Kidney (tissue), 14 donors: ENCODE results near the gene SHROOM1. TPM values are rescaled to one million over a fixed set of nuclear protein-coding genes. Genes with fewer than 3 reads are reported as not detected.
A peak's percentile ranks its signal among the peaks of the same experiment; 100 is the strongest.

Source experiments
- DNase-seq, 5 donors: peaks; one replicate each; pipeline ENCODE4 v3.0.0-alpha.2; 2013 to 2020
- FAIRE-seq: peaks from 2 replicates; lab custom pipeline; 2012; peaks lifted over from hg19 to GRCh38; lab: Jason Lieb, UNC
- H3K27ac ChIP-seq, 2 donors: one replicate each; pipeline ENCODE4 v1.7.0; 2013; ENCODE audit warnings: low read depth in 2 of 2, low read length in 2 of 2, inconsistent platforms in 1 of 2
- H3K27me3 ChIP-seq: one replicate; pipeline ENCODE4 v1.7.1; 2013; ENCODE audit warnings: low read length, inconsistent platforms; ENCODE audit not compliant: control insufficient read depth, insufficient read depth
- H3K36me3 ChIP-seq, 3 donors: one replicate each; pipeline versions ENCODE4 v1.7.0 to v1.7.1; 2013; ENCODE audit warnings: low read length in 3 of 3, control low read depth in 1 of 3, inconsistent platforms in 1 of 3; ENCODE audit not compliant: insufficient read depth in 3 of 3, control insufficient read depth in 2 of 3
- H3K4me1 ChIP-seq, 3 donors: one replicate each; pipeline versions ENCODE4 v1.7.0 to v1.7.1; 2013; ENCODE audit warnings: low read length in 3 of 3, inconsistent platforms in 1 of 3, low read depth in 1 of 3; ENCODE audit not compliant: control insufficient read depth in 2 of 3, insufficient read depth in 2 of 3
- H3K4me3 ChIP-seq, 3 donors: one replicate each; pipeline versions ENCODE4 v1.7.0 to v1.8.1; 2013; ENCODE audit warnings: low read length in 3 of 3, control low read depth in 1 of 3, inconsistent platforms in 1 of 3
- H3K9ac ChIP-seq, 3 donors: one replicate each; pipeline versions ENCODE4 v1.7.0 to v1.7.1; 2013; ENCODE audit warnings: low read length in 3 of 3, control low read depth in 1 of 3, inconsistent platforms in 1 of 3
- H3K9me3 ChIP-seq, 3 donors: one replicate each; pipeline versions ENCODE4 v1.7.0 to v1.7.1; 2013; ENCODE audit warnings: low read length in 3 of 3, control low read depth in 1 of 3, inconsistent platforms in 1 of 3; ENCODE audit not compliant: control insufficient read depth in 2 of 3, insufficient read depth in 1 of 3
- intact Hi-C: fragments of 100-400 bp; cut with DNase I; formaldehyde crosslinking; loops from one replicate; pipeline ENCODE4 v1.11.1; 2022
- polyA plus RNA-seq: library from polyadenylated mRNA; stranded (reverse); fragments of 350-450 nt; fragmentation: Illumina TruSeq; extraction: RNeasy Lipid Tissue Mini Kit (QIAGEN cat#74804); gene quantifications from one replicate; pipeline ENCODE4 v1.2.3, GENCODE V29; 2014; ENCODE audit warnings: low read depth, low replicate concordance; ENCODE audit not compliant: insufficient read depth
- total RNA-seq: library from RNA; stranded (reverse); fragmentation: NEBNext Ultra II Directional; extraction: Animal tissue kit (Norgen Biotek cat#: 25700); gene quantifications from one replicate; pipeline ENCODE4 v1.2.1, GENCODE V29; 2021
- TF ChIP-seq, protein P1 (sequence below): IDR thresholded peaks from 3 replicates; pipeline ENCODE4 v1.5.1; 2012; ENCODE audit warnings: mild to moderate bottlenecking, moderate library complexity, borderline replicate concordance; ENCODE audit not compliant: insufficient read depth; ENCODE audit errors: extremely low read depth
- donor health status: control.
- donor health status: control.
- donor health status: control.
- donor health status: control.
- donor health status: control.
- donor health status: DM: yes; HTN: yes; CAD: no.
- donor health status: Normal renal cell carcinoma (clear cell type).

The SHROOM1 gene
- total and polyA plus RNA-seq, 2 donors from 2014 or later = 7.8 to 13.4 TPM

- H3K36me3 ChIP-seq = no peaks in the 10 kb centered on the region
- H3K27me3 ChIP-seq = peaks cover 2% of the 10 kb centered on the region
- H3K4me1 ChIP-seq = peaks cover 0 to 13% (median 5%) of the 10 kb centered on the region in 3 donors
- DNase-seq = peak in 3 of 5 donors; percentile 44 to 62 (median 46)
- FAIRE-seq = no peak
- H3K9me3 ChIP-seq = no peaks in the 10 kb centered on the region
- no peak overlapping the region for H3K9ac ChIP-seq
- H3K27ac ChIP-seq = no peak overlapping the region
- TF ChIP-seq, protein P1, sequence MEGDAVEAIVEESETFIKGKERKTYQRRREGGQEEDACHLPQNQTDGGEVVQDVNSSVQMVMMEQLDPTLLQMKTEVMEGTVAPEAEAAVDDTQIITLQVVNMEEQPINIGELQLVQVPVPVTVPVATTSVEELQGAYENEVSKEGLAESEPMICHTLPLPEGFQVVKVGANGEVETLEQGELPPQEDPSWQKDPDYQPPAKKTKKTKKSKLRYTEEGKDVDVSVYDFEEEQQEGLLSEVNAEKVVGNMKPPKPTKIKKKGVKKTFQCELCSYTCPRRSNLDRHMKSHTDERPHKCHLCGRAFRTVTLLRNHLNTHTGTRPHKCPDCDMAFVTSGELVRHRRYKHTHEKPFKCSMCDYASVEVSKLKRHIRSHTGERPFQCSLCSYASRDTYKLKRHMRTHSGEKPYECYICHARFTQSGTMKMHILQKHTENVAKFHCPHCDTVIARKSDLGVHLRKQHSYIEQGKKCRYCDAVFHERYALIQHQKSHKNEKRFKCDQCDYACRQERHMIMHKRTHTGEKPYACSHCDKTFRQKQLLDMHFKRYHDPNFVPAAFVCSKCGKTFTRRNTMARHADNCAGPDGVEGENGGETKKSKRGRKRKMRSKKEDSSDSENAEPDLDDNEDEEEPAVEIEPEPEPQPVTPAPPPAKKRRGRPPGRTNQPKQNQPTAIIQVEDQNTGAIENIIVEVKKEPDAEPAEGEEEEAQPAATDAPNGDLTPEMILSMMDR = no peak
- intact Hi-C loops = no loop called here
- no peak overlapping the region for H3K4me3 ChIP-seq
Observed at GRCh38 chr5:132825033-132825833, 5.2 kb downstream of the SHROOM1 start.

DNA sequence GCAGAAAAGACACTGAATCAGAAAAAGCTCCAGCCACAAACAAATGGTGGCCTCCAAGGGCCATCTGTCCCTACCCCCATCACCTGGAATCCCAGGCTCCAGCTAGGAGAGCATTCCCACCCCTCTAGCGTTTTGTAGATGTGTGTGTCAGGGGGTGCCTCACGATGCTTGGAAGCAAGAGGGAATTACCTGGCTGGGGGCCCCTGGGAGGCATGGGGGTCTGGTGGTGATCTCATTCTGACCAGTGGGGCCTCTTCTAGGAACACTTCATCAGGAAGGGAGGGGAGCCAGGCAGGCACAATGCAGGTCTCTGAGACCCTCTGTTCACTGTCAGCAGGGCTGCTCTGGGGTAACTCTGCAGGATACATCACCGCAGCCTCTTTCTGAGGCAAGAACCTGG, 6.0 kb downstream of the SHROOM1 start:
- no peaks in the 10 kb centered on the region for H3K9me3 ChIP-seq
- DNase-seq (no peak), FAIRE-seq (no peak)
- TF ChIP-seq, protein P1 = no peak
- no peak overlapping the region for H3K27ac ChIP-seq
- peaks cover 0 to 9% (median 3%) of the 10 kb centered on the region in 3 donors for H3K4me1 ChIP-seq
- peaks cover 2% of the 10 kb centered on the region for H3K27me3 ChIP-seq
- H3K9ac ChIP-seq = no peak overlapping the region
- intact Hi-C loops = no loop called here
- no peak overlapping the region for H3K4me3 ChIP-seq
- H3K36me3 ChIP-seq = no peaks in the 10 kb centered on the region

DNA sequence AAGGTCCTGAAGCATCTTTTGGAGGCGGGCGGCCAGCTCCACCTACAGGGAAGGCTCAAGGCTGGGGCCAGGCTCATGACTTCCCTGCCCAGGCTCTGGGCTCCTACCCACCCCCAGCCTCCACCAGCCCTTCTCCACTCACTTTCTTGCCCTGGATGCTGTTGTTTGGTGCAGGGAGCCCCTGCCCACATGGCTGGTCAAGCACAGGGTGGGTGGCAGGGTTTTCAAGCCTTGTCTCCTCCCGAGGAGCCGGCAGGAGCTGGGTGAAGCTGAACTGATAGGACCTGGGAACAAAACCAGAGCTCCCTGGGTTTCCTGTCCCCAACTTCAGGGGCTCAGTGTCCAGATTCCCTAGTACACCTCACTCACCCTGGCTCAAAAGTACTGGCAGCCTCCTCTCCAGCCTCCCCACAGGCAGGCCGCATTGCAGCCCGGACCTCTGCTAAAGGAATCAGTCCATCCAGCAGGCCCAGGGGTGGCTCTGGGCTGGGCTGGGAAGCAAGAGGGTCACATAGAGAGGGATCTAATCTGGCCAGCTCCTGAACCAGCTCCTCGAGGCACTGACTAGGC, 6.9 kb downstream of the SHROOM1 start:
- Histone ChIP-seq H3K4me1 (peaks cover 0 to 5% (median 0%) of the 10 kb centered on the region in 3 donors), H3K4me3 (peak overlapping the region in 1 of 3 donors; percentile 39), H3K27me3 (no peaks in the 10 kb centered on the region), H3K27ac (no peak overlapping the region), H3K36me3 (no peaks in the 10 kb centered on the region), H3K9me3 (no peaks in the 10 kb centered on the region), H3K9ac (peak overlapping the region in 1 of 3 donors; percentile 19)
- TF ChIP-seq, protein P1 = no peak
- intact Hi-C loops = no loop called here
- FAIRE-seq (no peak), DNase-seq (no peak)
